ENCODE results near the gene PHLPP1.

GRCh38 chr18:62988471-62988870, 273.1 kb downstream of the PHLPP1 start:
- TF ChIP-seq, protein P1, sequence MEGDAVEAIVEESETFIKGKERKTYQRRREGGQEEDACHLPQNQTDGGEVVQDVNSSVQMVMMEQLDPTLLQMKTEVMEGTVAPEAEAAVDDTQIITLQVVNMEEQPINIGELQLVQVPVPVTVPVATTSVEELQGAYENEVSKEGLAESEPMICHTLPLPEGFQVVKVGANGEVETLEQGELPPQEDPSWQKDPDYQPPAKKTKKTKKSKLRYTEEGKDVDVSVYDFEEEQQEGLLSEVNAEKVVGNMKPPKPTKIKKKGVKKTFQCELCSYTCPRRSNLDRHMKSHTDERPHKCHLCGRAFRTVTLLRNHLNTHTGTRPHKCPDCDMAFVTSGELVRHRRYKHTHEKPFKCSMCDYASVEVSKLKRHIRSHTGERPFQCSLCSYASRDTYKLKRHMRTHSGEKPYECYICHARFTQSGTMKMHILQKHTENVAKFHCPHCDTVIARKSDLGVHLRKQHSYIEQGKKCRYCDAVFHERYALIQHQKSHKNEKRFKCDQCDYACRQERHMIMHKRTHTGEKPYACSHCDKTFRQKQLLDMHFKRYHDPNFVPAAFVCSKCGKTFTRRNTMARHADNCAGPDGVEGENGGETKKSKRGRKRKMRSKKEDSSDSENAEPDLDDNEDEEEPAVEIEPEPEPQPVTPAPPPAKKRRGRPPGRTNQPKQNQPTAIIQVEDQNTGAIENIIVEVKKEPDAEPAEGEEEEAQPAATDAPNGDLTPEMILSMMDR (IDR thresholded peaks at IDR 0.05 in 8 of 11, conservative IDR thresholded peaks at IDR 0.05 in 3 of 11): no peak
- TF ChIP-seq POLR2AphosphoS5 (IDR thresholded peaks at IDR 0.05): no peak

All from spleen (tissue), 7 donors.